Tibial nerve (tissue), 3 donors: ENCODE measurements around the gene PIGS.

Source experiments
- POLR2A ChIP-seq, 2 donors: fragments of 450-650 bp; IDR thresholded peaks; one replicate each; pipeline ENCODE4 v1.6.1; 2017; ENCODE audit warnings: antibody characterized with exemption in 2 of 2, mild to moderate bottlenecking in 2 of 2, moderate library complexity in 2 of 2
- TF ChIP-seq, protein P1 (sequence below), 5 experiments: fragments of 200-600 bp in 3 of 5; fragments of 450-650 bp in 2 of 5; sonication (generic) in 3 of 5; IDR thresholded peaks; one replicate each; pipeline ENCODE4 v1.5.1; 2016 to 2019; ENCODE audit warnings: antibody characterized with exemption in 5 of 5, mild to moderate bottlenecking in 3 of 5, moderate library complexity in 2 of 5

DNA sequence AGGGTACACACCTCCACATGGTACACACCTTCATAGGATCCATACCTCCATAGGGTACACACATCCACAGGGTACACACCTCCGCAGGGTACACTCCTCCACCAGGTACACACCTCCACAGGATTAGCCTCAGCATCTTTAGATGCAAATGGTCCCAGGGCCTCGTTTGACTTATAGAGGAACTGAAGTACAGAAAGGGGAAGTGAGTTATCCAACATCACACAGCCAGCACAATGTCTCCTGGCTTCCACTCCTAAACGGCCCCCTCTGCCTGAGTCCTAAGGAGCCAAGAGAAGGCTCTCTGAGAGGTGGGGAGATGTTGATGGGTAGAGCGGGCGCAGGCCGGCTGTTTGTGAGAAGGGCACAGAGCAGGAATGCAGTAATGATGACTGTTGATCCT, 53.2 kb downstream of the PIGS start:
- TF ChIP-seq, protein P1, sequence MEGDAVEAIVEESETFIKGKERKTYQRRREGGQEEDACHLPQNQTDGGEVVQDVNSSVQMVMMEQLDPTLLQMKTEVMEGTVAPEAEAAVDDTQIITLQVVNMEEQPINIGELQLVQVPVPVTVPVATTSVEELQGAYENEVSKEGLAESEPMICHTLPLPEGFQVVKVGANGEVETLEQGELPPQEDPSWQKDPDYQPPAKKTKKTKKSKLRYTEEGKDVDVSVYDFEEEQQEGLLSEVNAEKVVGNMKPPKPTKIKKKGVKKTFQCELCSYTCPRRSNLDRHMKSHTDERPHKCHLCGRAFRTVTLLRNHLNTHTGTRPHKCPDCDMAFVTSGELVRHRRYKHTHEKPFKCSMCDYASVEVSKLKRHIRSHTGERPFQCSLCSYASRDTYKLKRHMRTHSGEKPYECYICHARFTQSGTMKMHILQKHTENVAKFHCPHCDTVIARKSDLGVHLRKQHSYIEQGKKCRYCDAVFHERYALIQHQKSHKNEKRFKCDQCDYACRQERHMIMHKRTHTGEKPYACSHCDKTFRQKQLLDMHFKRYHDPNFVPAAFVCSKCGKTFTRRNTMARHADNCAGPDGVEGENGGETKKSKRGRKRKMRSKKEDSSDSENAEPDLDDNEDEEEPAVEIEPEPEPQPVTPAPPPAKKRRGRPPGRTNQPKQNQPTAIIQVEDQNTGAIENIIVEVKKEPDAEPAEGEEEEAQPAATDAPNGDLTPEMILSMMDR (IDR thresholded peaks at IDR 0.05), result no peak
- TF ChIP-seq POLR2A (IDR thresholded peaks at IDR 0.05), result no peak
